Neural cell (in vitro differentiated cells): ENCODE data around the gene MUC6. TPM values are rescaled to one million over a fixed set of nuclear protein-coding genes. Genes with fewer than 3 reads are reported as not detected.

Experiments used
- H2AFZ ChIP-seq: fragments of 200-600, 300-800 bp; sonication (generic), shearing (Covaris generic); 2 replicates; pipeline ENCODE4 v1.6.0; 2014; ENCODE audit warnings: low read depth, mild to moderate bottlenecking, antibody characterized with exemption, low read length, moderate library complexity
- H3F3A ChIP-seq: fragments of 200-600 bp; shearing (Covaris generic); 2 replicates; pipeline ENCODE4 v1.6.1; 2016; ENCODE audit warnings: mild to moderate bottlenecking, moderate library complexity, mixed read lengths, antibody characterized with exemption, low read length; ENCODE audit not compliant: insufficient read depth, poor library complexity, severe bottlenecking
- H3K27ac ChIP-seq: fragments of 200-600, 300-800 bp; sonication (generic), shearing (Covaris generic); 2 replicates; pipeline ENCODE4 v1.5.1; 2014; ENCODE audit warnings: mild to moderate bottlenecking, low read length, moderate library complexity
- H3K27me3 ChIP-seq: fragments of 300-800, 200-600 bp; sonication (generic), shearing (Covaris generic); 2 replicates; pipeline ENCODE4 v1.6.0; 2014; ENCODE audit warnings: mild to moderate bottlenecking, low read depth, low read length, moderate library complexity; ENCODE audit not compliant: insufficient read depth
- H3K36me3 ChIP-seq: fragments of 300-800, 200-600 bp; sonication (generic), shearing (Covaris generic); 2 replicates; pipeline ENCODE4 v1.5.1; 2014; ENCODE audit warnings: mild to moderate bottlenecking, antibody characterized with exemption, low read length, moderate library complexity; ENCODE audit not compliant: insufficient read depth
- H3K4me2 ChIP-seq: fragments of 300-800, 200-600 bp; sonication (generic), shearing (Covaris generic); 2 replicates; pipeline ENCODE4 v1.6.0; 2014; ENCODE audit warnings: mild to moderate bottlenecking, low read length
- H3K4me3 ChIP-seq: fragments of 300-800, 200-600 bp; sonication (generic), shearing (Covaris generic); 2 replicates; pipeline ENCODE4 v1.5.1; 2014; ENCODE audit warnings: mild to moderate bottlenecking, low read length, moderate library complexity
- H3K79me2 ChIP-seq: fragments of 200-600 bp; shearing (Covaris generic); replicated peaks from 2 replicates; pipeline ENCODE4 v1.6.0; 2014; ENCODE audit warnings: mild to moderate bottlenecking, low read length, moderate library complexity; ENCODE audit not compliant: insufficient read depth
- H3K9ac ChIP-seq: fragments of 300-800, 200-600 bp; sonication (generic), shearing (Covaris generic); 2 replicates; pipeline ENCODE4 v1.6.1; 2016; ENCODE audit warnings: mild to moderate bottlenecking, low read length, mixed read lengths
- H3K9me2 ChIP-seq: fragments of 200-600 bp; shearing (Covaris generic); 2 replicates; pipeline ENCODE4 v1.6.1; 2016; ENCODE audit warnings: mild to moderate bottlenecking, low read length, mixed read lengths; ENCODE audit not compliant: insufficient read depth
- H3K9me3 ChIP-seq: fragments of 200-600, 300-800 bp; sonication (generic), shearing (Covaris generic); 2 replicates; pipeline ENCODE4 v1.6.1; 2016; ENCODE audit warnings: mild to moderate bottlenecking, mixed run types, low read length, moderate library complexity, mixed read lengths
- H4K20me1 ChIP-seq: fragments of 200-600 bp; shearing (Covaris generic); 2 replicates; pipeline ENCODE4 v1.6.1; 2016; ENCODE audit warnings: mild to moderate bottlenecking, mixed run types; ENCODE audit not compliant: insufficient read depth
- EP300 ChIP-seq: fragments of 450-650 bp; conservative IDR thresholded peaks from 2 replicates; pipeline ENCODE4 v1.6.1; 2014; ENCODE audit warnings: antibody characterized with exemption, mild to moderate bottlenecking, moderate library complexity; ENCODE audit not compliant: poor library complexity, severe bottlenecking
- EZH2 ChIP-seq: fragments of 200-600, 300-800 bp; shearing (Covaris generic), sonication (generic); IDR thresholded peaks from 2 replicates; pipeline ENCODE4 v1.6.1; 2014; ENCODE audit warnings: antibody characterized with exemption, low read length, borderline replicate concordance, mild to moderate bottlenecking; ENCODE audit not compliant: insufficient read depth, poor library complexity, severe bottlenecking
- MXI1 ChIP-seq: fragments of 450-650 bp; conservative IDR thresholded peaks from 2 replicates; pipeline ENCODE4 v1.6.1; 2014; ENCODE audit warnings: antibody characterized with exemption, mild to moderate bottlenecking; ENCODE audit not compliant: poor library complexity, severe bottlenecking
- POLR2AphosphoS5 ChIP-seq: IDR thresholded peaks from 2 replicates; pipeline ENCODE4 v1.6.1; 2012
- RAD21 ChIP-seq: fragments of 450-650 bp; conservative IDR thresholded peaks from 2 replicates; pipeline ENCODE4 v1.6.1; 2014; ENCODE audit warnings: antibody characterized with exemption, mild to moderate bottlenecking, moderate library complexity
- SMC3 ChIP-seq: fragments of 450-650 bp; conservative IDR thresholded peaks from 2 replicates; pipeline ENCODE4 v1.6.1; 2014; ENCODE audit warnings: antibody characterized with exemption, mild to moderate bottlenecking, moderate library complexity; ENCODE audit not compliant: poor library complexity
- TAF1 ChIP-seq: IDR thresholded peaks from 2 replicates; pipeline ENCODE4 v1.6.1; 2012; ENCODE audit warnings: low read depth
- polyA plus RNA-seq: library from polyadenylated mRNA; depleted of rRNA; stranded (reverse); fragments of >200 nt; gene quantifications from 2 replicates; pipeline ENCODE4 v1.2.3, GENCODE V29; 2014
- TF ChIP-seq, protein P1 (sequence below): IDR thresholded peaks from 2 replicates; pipeline ENCODE4 v1.6.1; 2012; ENCODE audit warnings: borderline replicate concordance
- TF ChIP-seq, protein P2 (sequence below): fragments of 450-650 bp; IDR thresholded peaks from 2 replicates; pipeline ENCODE4 v1.5.1; 2014; ENCODE audit warnings: antibody characterized with exemption, mild to moderate bottlenecking, moderate library complexity; ENCODE audit not compliant: poor library complexity, severe bottlenecking

Gene MUC6
- polyA plus RNA-seq, 1 donor from 2014 or later = not detected

DNA sequence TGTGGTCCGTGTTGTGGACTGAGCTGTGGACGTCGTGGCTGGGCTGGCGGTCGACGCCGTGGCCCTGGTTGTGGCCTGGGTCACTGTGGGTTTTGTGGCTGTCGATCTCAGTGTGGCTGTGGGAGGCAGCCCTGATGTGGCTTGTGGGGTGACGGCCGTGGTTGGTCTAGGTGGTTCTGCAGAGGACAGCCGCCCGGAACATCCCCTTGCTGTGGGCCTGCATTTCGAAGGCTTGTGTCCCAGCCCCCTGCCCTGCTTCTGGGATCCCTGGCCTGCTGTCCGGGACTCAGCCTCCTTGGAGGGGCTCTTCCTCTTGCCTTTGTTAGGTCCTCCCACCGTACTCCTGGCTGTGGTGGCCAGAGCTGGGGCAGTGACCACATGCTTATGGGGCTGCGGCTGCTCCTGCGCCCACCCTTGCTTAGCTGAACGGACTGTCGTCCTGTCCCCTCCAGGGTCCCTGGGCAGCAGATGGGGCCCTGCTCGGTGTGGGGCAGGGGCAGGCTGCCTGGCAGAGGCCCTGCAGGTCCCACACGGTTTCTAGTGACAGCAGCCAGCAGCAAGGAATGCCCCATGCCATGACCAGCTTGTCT, 17.1 kb downstream of the MUC6 start:
- TF ChIP-seq EZH2 = no peak
- TF ChIP-seq SMC3 = no peak
- TF ChIP-seq, protein P1, sequence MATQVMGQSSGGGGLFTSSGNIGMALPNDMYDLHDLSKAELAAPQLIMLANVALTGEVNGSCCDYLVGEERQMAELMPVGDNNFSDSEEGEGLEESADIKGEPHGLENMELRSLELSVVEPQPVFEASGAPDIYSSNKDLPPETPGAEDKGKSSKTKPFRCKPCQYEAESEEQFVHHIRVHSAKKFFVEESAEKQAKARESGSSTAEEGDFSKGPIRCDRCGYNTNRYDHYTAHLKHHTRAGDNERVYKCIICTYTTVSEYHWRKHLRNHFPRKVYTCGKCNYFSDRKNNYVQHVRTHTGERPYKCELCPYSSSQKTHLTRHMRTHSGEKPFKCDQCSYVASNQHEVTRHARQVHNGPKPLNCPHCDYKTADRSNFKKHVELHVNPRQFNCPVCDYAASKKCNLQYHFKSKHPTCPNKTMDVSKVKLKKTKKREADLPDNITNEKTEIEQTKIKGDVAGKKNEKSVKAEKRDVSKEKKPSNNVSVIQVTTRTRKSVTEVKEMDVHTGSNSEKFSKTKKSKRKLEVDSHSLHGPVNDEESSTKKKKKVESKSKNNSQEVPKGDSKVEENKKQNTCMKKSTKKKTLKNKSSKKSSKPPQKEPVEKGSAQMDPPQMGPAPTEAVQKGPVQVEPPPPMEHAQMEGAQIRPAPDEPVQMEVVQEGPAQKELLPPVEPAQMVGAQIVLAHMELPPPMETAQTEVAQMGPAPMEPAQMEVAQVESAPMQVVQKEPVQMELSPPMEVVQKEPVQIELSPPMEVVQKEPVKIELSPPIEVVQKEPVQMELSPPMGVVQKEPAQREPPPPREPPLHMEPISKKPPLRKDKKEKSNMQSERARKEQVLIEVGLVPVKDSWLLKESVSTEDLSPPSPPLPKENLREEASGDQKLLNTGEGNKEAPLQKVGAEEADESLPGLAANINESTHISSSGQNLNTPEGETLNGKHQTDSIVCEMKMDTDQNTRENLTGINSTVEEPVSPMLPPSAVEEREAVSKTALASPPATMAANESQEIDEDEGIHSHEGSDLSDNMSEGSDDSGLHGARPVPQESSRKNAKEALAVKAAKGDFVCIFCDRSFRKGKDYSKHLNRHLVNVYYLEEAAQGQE = no peak
- no peak for TF ChIP-seq RAD21
- no peak for TF ChIP-seq MXI1
- Histone ChIP-seq H3K36me3 (no peaks in the 10 kb centered on the region), H3K4me3 (no peak overlapping the region)

DNA sequence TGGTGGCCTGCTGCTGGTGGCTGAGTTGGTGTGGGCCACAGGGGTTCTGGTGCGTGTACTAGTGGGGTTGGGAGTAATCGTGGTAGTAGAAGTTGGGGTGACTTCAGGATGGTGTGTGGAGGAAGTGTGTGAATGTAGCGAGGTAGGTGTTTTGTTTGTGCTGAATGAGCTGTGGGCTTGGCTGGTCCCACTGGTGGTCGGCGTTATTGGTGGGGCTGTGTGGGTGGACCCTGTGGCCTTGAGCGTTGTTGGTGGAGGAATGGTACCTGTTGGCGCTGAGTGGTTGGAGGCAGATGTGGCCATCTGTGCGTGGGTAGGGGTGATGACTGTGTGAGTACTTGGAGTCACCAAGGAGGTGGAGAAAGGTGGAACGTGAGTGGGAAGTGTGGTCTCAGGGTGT, 18.4 kb downstream of the MUC6 start:
- Histone ChIP-seq H3K79me2 (no peaks in the 10 kb centered on the region), H2AFZ (no peak overlapping the region), H3K9me3 (no peaks in the 10 kb centered on the region), H3K4me2 (no peak overlapping the region), H3K27me3 (no peaks in the 10 kb centered on the region), H3K9me2 (no peaks in the 10 kb centered on the region), H3K36me3 (no peaks in the 10 kb centered on the region), H3K9ac (no peak overlapping the region), H3K4me3 (no peak overlapping the region), H3F3A (no peaks in the 10 kb centered on the region), H4K20me1 (no peaks in the 10 kb centered on the region), H3K27ac (no peak overlapping the region)
- no peak for TF ChIP-seq EZH2

More for the DNA sequence above, 17.1 kb downstream of the MUC6 start:
- no peaks in the 10 kb centered on the region for H4K20me1 ChIP-seq
- no peaks in the 10 kb centered on the region for H3F3A ChIP-seq
- H3K27me3 ChIP-seq = no peaks in the 10 kb centered on the region
- no peak overlapping the region for H3K4me2 ChIP-seq
- H3K27ac ChIP-seq = no peak overlapping the region
- H3K9me3 ChIP-seq = no peaks in the 10 kb centered on the region
- H3K79me2 ChIP-seq = no peaks in the 10 kb centered on the region
- no peak overlapping the region for H3K9ac ChIP-seq
- no peak overlapping the region for H2AFZ ChIP-seq
- no peaks in the 10 kb centered on the region for H3K9me2 ChIP-seq

DNA sequence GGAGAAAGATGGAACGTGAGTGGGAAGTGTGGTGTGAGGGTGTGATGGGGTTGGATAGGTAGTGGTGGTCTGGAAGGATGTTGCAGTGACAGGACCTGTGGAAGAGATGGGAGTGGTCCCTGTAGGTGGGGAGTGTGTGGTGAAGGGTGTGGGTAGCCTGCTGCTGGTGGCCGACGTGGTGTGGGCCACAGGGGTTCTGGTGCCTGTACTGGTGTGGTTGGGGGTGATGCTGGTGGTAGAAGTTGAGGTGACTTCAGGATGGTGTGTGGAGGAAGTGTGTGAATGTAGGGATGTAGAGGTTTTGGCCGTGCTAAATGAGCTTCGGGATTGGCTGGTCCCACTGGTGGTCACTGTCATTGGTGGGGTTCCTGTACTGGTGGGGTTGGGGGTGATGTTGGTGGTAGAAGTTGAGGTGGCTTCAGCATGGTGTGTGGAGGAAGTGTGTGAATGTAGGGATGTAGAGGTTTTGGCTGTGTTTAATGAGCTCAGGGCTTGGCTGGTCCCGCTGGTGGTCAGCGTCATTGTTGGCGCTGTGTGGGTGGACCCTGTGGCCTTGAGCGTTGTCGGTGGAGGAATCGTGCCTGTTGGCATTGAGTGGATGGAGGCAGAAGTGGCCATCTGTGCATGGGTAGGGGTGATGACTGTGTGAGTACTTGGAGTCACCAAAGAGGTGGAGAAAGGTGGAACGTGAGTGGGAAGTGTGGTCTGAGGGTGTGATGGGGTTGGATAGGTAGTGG, 19.1 kb downstream of the MUC6 start:
- Histone ChIP-seq H4K20me1 (no peaks in the 10 kb centered on the region), H3K36me3 (no peaks in the 10 kb centered on the region), H2AFZ (no peak overlapping the region)

More for the DNA sequence above, 19.1 kb downstream of the MUC6 start:
- H3K79me2 ChIP-seq = no peaks in the 10 kb centered on the region
- H3K9me2 ChIP-seq = no peaks in the 10 kb centered on the region
- no peaks in the 10 kb centered on the region for H3K9me3 ChIP-seq
- H3K9ac ChIP-seq = no peak overlapping the region
- no peak overlapping the region for H3K27ac ChIP-seq
- no peak overlapping the region for H3K4me2 ChIP-seq
- no peak overlapping the region for H3K4me3 ChIP-seq
- TF ChIP-seq MXI1 (no peak), EZH2 (no peak), POLR2AphosphoS5 (no peak), SMC3 (no peak), RAD21 (no peak), TAF1 (no peak), EP300 (no peak)
- TF ChIP-seq, protein P1 = no peak
- TF ChIP-seq, protein P2, sequence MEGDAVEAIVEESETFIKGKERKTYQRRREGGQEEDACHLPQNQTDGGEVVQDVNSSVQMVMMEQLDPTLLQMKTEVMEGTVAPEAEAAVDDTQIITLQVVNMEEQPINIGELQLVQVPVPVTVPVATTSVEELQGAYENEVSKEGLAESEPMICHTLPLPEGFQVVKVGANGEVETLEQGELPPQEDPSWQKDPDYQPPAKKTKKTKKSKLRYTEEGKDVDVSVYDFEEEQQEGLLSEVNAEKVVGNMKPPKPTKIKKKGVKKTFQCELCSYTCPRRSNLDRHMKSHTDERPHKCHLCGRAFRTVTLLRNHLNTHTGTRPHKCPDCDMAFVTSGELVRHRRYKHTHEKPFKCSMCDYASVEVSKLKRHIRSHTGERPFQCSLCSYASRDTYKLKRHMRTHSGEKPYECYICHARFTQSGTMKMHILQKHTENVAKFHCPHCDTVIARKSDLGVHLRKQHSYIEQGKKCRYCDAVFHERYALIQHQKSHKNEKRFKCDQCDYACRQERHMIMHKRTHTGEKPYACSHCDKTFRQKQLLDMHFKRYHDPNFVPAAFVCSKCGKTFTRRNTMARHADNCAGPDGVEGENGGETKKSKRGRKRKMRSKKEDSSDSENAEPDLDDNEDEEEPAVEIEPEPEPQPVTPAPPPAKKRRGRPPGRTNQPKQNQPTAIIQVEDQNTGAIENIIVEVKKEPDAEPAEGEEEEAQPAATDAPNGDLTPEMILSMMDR = no peak
- H3F3A ChIP-seq = no peaks in the 10 kb centered on the region
- H3K27me3 ChIP-seq = no peaks in the 10 kb centered on the region
